IPS-20b (cell line): ENCODE results near the gene AHI1.
"Not testable (repeated sequence)": the region's sequence is repeated elsewhere in the genome, so short reads cannot be mapped to it uniquely, and the experiment has no call there.

Source experiments
- H3K27ac ChIP-seq: one replicate; pipeline ENCODE4 v1.5.1; 2013; ENCODE audit warnings: low read length
- H3K27me3 ChIP-seq: 2 replicates; pipeline ENCODE4 v1.6.1; 2013; ENCODE audit warnings: mild to moderate bottlenecking, low read length, inconsistent platforms; ENCODE audit not compliant: insufficient read depth
- H3K36me3 ChIP-seq: 2 replicates; pipeline ENCODE4 v1.6.1; 2013; ENCODE audit warnings: low read depth, mild to moderate bottlenecking, inconsistent platforms, low read length, moderate library complexity; ENCODE audit not compliant: insufficient read depth
- H3K4me1 ChIP-seq: 2 replicates; pipeline ENCODE4 v1.6.1; 2013; ENCODE audit warnings: mild to moderate bottlenecking, control low read depth, inconsistent platforms, low read length, moderate library complexity; ENCODE audit not compliant: insufficient read depth
- H3K4me3 ChIP-seq: 2 replicates; pipeline ENCODE4 v1.5.1; 2013; ENCODE audit warnings: mild to moderate bottlenecking, low read length, inconsistent platforms
- H3K9ac ChIP-seq: 2 replicates; pipeline ENCODE4 v1.6.1; 2013; ENCODE audit warnings: low read depth, mild to moderate bottlenecking, inconsistent platforms, low read length, moderate library complexity
- H3K9me3 ChIP-seq: 2 replicates; pipeline ENCODE4 v1.6.1; 2013; ENCODE audit warnings: mild to moderate bottlenecking, low read depth, low read length, inconsistent platforms; ENCODE audit not compliant: insufficient read depth

AHI1 gene

DNA sequence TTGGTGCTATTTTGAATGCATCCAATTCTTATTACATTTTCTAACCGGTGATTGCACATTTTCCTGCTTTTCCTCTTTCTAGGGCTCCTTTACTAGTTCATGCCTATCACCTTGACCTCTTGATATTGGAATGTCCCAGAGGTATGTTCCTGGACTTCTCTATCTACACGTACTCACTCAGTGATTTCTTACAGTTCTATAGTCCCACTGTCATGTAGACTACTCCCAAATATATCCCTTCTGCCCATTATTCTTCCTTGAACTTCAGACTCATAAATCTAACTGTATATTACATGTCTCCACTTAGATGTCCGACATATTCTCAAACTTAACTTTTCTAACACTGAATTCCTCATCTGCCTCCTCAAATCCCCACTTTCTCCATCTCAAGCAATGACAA is 7.2 kb upstream of the AHI1 start:
- Histone ChIP-seq H3K9me3 (no peaks in the 10 kb centered on the region), H3K36me3 (no peaks in the 10 kb centered on the region), H3K9ac (no peak overlapping the region), H3K27ac (no peak overlapping the region), H3K4me1 (peaks cover 17% of the 10 kb centered on the region; the same call in 1 of the 2 replicates), H3K27me3 (no peaks in the 10 kb centered on the region), H3K4me3 (no peak overlapping the region)

DNA sequence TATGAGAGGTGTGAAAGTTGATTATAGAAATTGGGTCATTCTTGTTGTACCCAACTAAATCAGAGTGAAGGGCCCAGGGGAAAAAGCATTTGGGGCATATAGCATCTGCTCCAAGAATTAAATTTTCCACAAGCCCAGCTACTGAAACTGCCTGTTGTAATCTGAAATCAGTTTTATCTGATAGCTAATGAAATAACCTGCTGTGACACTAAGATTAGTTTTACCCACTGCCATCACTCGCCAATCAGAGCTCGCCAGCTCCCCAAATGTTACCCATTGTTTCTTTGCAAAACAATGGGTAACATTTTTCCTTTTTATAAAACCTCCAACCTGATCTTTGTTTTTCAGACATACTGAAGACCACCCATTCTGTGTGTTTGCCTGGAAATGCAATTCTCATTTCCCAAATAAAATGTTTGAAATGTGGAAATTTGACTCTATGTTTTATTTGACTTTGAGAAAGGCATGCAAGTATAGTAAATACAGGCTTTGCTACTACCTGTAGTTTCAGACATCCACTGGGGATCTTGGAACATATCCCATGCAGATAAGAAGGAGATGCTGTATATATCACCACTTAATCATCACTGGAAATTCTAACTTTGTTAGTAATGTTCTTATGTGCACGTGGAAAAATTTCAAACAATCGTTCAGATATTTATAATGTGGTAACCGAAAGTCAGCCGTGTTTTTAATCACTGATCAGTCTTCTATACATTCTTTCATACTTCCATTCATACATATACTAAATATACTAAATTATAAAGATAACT is 6.3 kb upstream of the AHI1 start:
- no peak overlapping the region for H3K4me3 ChIP-seq
- H3K9me3 ChIP-seq: no peaks in the 10 kb centered on the region
- no peaks in the 10 kb centered on the region for H3K36me3 ChIP-seq
- H3K27ac ChIP-seq: no peak overlapping the region
- no peaks in the 10 kb centered on the region for H3K27me3 ChIP-seq
- H3K9ac ChIP-seq: no peak overlapping the region
- peaks cover 17% of the 10 kb centered on the region; the same call in 1 of the 2 replicates for H3K4me1 ChIP-seq

DNA sequence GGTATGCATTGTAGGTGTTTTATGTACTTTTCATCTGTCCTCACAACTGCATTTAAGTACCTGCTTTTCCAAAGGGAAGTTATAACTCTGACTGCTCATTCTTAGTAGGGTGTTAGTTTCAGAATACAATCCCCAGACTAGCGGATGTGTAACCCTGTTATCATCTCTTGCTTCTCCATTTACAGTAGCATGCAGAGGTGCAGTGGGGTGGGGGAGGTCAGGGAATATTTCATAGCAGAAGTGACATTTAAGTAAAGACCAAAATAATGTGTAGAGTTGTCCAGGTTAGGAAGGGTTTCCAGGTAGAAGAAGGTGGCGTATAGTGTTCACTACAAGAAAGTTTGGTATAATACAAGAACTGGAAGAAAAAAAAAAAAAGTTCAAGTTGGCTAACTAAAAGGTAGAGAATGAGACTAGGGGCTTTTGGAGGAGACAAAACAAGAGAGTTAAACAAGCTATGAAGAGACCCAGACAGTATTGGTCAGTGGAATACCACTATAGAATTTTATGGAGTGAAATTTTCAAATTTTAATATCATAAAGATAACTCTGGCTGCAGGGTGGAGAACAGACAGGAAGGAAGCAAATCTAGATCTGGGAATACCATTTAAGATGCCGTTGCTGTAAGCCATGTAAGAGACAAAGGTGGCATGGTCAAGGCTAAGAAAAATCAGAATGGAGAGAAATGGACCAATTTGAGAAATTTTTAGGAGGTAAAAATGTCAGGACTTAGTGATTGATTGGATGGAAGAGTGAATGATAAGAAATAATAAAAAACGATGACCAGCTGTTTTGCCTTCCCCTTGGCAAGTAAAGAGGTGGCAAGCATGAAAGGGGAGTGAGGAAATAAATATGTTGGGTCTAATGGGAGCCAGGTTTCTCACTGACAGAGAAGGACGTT is 2.2 kb upstream of the AHI1 start:
- H3K9me3 ChIP-seq: no peaks in the 10 kb centered on the region
- no peaks in the 10 kb centered on the region for H3K27me3 ChIP-seq
- peaks cover 6% of the 10 kb centered on the region; the same call in 1 of the 2 replicates for H3K4me1 ChIP-seq
- no peak overlapping the region for H3K9ac ChIP-seq
- no peak overlapping the region for H3K27ac ChIP-seq
- 0 out of 2 replicates have a peak, but pooled peaks cover under 1% of the 10 kb centered on the region for H3K36me3 ChIP-seq
- H3K4me3 ChIP-seq: no peak overlapping the region

DNA sequence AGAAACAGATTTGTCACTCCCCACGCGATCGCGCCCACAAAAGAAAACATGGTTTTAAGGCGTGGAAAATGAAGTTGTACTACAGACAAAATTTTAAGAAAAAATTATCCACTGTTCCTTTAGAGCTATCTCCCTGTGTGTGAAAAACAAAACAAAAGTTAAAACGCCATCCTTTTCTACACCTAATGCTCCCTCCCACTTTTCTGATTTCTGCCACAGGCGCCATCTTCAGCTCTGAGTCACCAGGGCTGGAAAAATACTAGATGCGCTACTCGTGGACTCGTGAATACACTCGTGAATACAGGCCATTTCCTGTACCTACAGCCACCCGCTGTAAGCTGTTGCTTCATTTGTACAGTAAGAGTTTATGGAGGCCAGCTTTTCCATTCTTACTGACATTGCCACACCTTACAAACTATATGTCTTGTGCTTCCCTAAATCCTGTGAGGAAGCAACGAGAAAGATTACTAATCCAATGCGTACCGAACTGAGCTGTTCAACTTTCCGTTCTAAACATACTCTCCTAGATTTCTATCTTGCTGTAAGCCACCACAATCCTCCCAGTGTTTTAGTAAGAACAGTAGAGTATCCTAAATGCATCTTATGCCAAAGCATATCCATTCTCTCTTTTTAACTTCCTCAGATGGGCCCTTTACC is 773 bp upstream of the AHI1 start:
- no peaks in the 10 kb centered on the region for H3K27me3 ChIP-seq

DNA sequence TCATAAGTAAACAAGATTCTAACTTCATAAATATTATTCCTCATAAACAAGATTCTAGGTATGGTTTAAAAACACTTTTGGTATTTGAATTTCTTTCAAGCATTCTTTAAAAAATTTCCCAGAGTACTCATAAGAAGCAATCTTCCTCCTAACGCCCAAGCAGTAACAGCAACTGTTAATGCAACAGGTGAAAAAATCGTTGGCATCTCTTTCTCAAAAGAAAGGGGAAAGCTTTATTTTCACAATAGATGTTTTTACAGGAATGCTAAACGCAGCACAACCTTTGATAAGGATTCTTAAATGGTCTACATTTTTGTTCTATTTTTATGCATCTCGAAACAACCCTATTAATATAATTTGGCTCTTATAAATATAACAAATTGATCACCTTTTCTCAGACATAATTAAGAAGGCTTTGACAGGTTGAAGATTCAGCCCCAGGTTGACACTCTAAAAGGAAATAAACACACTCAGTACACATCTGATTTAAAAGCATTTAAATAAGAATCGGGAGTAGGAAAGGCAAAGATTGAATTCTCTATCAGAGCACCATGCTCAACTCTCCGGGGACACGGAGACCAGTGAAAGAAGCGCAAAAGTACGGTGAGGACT is 634 bp downstream of the AHI1 start:
- Histone ChIP-seq H3K36me3 (peaks cover 7% of the 10 kb centered on the region; the same call in 1 of the 2 replicates), H3K9ac (peak overlapping the region; percentile 90), H3K27ac (no peak overlapping the region), H3K9me3 (no peaks in the 10 kb centered on the region), H3K4me1 (peaks cover 3% of the 10 kb centered on the region; the same call in 1 of the 2 replicates), H3K4me3 (peak overlapping the region; percentile 92), H3K27me3 (no peaks in the 10 kb centered on the region)

More for the DNA sequence above, 773 bp upstream of the AHI1 start:
- Histone ChIP-seq H3K9me3 (no peaks in the 10 kb centered on the region), H3K36me3 (peaks cover 7% of the 10 kb centered on the region; the same call in 1 of the 2 replicates), H3K4me3 (peak overlapping the region; percentile 92), H3K4me1 (peaks cover 3% of the 10 kb centered on the region; the same call in 1 of the 2 replicates), H3K9ac (peak overlapping the region; percentile 90), H3K27ac (peak overlapping the region; percentile 64)

DNA sequence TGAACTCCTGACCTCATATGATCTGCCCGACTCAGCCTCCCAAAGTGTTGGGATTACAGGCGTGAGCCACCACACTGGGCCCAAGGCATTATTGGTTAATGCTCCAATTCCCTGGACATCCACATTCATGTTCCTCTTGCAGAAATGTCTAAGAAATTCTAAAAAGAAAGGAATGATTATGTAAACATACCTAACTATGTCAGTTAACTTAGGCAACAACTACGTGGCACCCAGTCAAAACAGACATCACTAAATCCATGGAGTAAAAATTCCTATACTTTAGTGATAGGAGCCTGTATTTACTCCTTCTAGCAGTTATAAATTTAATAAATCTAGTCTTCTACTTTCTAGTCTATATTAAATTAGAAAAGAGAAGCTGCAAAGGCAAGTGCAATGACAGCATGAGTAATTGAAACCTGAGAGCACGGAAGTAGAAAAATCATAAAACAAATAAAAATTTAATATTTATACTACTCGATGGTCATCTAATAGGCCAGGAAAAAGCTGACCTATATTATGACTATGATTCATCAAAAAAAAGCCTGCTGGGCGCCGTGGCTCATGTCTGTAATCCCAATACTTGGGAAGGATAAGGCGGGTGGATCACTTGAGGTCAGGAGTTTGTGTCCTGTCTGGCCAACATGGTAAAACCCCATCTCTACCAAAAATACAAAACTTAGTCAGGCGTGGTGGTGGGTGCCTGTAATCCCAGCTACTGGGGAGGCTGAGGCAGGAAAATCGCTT is 4.2 kb downstream of the AHI1 start:
- H3K4me1 ChIP-seq: peaks cover 3% of the 10 kb centered on the region; the same call in 1 of the 2 replicates
- H3K9me3 ChIP-seq: no peaks in the 10 kb centered on the region
- H3K27ac ChIP-seq: no peak overlapping the region
- no peak overlapping the region for H3K9ac ChIP-seq
- H3K36me3 ChIP-seq: peaks cover 29% of the 10 kb centered on the region
- no peaks in the 10 kb centered on the region for H3K27me3 ChIP-seq
- no peak overlapping the region for H3K4me3 ChIP-seq

DNA sequence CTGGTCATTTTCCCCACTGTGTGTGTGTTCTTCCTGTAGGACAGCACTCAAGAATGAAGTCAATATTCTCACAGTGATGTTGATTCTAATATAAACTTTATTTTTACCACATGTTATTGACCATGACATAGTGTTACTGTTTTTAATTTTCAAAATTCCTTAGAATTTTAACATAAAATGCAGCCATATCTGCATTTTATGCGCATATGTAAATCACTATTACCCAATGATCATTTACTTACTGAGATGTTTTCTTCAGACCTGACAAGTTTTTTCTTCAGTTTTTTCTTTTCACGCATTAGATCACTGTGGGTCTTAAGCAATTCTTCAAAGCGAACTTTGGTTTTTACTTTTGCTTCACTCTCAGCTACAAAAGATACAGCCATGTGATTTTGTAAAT is 7.2 kb downstream of the AHI1 start:
- H3K4me1 ChIP-seq: 0 out of 2 replicates have a peak, but pooled peaks cover 3% of the 10 kb centered on the region
- H3K4me3 ChIP-seq: no peak overlapping the region
- no peaks in the 10 kb centered on the region for H3K9me3 ChIP-seq
- peaks cover 41% of the 10 kb centered on the region for H3K36me3 ChIP-seq
- H3K9ac ChIP-seq: no peak overlapping the region
- H3K27ac ChIP-seq: no peak overlapping the region
- no peaks in the 10 kb centered on the region for H3K27me3 ChIP-seq

DNA sequence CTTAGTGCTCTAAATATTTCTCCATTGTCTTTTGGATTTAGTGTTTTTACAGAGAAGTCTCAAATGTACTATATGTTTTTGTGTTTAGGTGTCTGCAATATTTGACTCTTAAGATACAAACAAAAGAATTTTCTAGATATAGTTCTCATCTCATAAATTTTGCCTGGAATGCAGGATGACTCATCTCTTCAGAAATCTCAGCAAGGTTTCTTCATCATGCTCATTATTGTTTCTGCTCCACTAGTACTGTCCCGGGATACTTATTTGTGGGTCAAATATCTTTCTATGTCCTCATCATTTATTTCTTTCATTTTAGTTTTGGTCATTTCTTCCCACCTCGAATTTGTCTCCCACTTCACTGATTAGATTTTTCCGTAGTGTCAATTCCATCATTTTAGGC is 9.5 kb downstream of the AHI1 start:
- Histone ChIP-seq H3K27ac (no peak overlapping the region), H3K9me3 (peaks cover 18% of the 10 kb centered on the region), H3K9ac (no peak overlapping the region), H3K27me3 (no peaks in the 10 kb centered on the region), H3K4me1 (0 out of 2 replicates have a peak, but pooled peaks cover 3% of the 10 kb centered on the region), H3K4me3 (no peak overlapping the region), H3K36me3 (peaks cover 51% of the 10 kb centered on the region)

DNA sequence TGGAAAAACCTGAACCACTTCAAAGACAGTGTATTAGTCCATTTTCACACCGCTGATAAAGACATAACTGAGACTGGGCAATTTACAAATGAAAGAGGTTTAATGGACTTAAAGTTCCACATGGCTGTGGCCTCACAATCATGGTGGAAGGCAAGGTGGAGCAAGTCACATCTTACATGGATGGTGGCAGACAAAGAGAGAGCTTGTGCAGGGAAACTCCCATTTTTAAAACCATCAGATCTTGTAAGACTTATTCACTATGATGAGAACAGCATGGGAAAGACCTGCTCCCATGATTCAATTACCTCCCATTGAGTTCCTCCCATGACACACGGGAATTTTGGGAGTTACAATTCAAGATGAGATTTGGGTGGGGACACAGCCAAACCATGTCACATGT is 13.6 kb downstream of the AHI1 start:
- Histone ChIP-seq H3K36me3 (peaks cover 66% of the 10 kb centered on the region), H3K9me3 (peaks cover 57% of the 10 kb centered on the region)
- H3K4me1 ChIP-seq, H3K4me3 ChIP-seq, H3K27me3 ChIP-seq, H3K9ac ChIP-seq, H3K27ac ChIP-seq: not testable (repeated sequence)

DNA sequence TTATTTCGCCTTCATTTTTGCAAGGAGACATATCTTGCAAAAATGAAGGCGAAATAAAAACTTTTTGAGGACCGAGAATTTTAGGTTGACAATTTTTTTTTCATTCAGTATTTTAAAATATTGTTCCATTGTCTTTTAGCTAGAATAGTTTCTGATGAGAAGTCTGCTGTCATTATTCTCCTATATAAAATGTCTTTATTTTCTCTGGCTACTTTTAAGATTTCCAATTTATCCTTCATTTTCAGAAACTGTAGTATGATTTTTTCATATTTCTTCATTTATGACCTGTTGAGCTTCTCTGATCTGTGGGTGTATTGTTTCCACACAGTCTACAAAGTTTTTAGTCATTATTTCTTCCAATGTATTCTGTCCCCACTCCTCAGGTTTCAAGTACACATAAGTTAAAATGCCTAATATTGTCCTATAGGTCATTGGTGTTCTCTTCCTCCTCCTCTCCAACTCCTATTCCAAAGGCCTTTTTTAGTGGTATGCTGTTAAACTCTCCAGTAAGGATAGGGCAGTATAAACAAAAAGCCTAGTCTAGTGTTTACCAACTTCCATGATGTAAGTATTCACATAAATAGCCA is 15.7 kb downstream of the AHI1 start:
- H3K36me3 ChIP-seq: peaks cover 62% of the 10 kb centered on the region
- H3K4me3 ChIP-seq: no peak overlapping the region
- peaks cover 65% of the 10 kb centered on the region for H3K9me3 ChIP-seq

More for the DNA sequence above, 15.7 kb downstream of the AHI1 start:
- no peak overlapping the region for H3K9ac ChIP-seq
- H3K4me1 ChIP-seq: no peaks in the 10 kb centered on the region
- no peak overlapping the region for H3K27ac ChIP-seq
- H3K27me3 ChIP-seq: no peaks in the 10 kb centered on the region
